PC-9 (cell line): ENCODE results near the gene CXCL17.
"Not testable (repeated sequence)": the region's sequence is repeated elsewhere in the genome, so short reads cannot be mapped to it uniquely, and the experiment has no call there.

Experiments
- EZH2 ChIP-seq: fragments of 200-600 bp; sonication (generic); IDR thresholded peaks from 2 replicates; pipeline ENCODE4 v1.8.0; 2017; ENCODE audit warnings: antibody characterized with exemption, low read depth
- TF ChIP-seq, protein P1 (sequence below): fragments of 200-600 bp; sonication (generic); conservative IDR thresholded peaks from 2 replicates; pipeline ENCODE4 v1.6.1; 2017; ENCODE audit warnings: mixed run types, antibody characterized with exemption, mild to moderate bottlenecking, moderate library complexity

DNA sequence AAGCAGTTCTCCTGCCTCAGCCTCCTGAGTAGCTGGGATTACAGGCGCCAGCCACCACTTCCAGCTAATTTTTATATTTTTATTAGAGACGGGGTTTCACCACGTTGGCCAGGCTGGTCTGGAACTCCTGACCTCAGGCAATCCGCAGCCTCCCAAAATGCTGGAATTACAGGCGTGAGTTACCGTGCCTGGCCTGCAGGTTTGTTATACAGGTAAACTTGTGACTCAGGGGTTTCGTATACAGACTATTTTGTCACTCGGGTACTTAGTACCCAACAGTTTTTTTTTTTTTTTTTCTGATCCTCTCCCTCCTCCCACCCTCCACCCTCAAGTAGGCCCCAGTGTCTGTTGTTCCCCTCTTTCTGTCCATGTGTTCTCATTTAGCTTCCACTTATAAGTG, 18.5 kb upstream of the CXCL17 start:
- TF ChIP-seq, protein P1, sequence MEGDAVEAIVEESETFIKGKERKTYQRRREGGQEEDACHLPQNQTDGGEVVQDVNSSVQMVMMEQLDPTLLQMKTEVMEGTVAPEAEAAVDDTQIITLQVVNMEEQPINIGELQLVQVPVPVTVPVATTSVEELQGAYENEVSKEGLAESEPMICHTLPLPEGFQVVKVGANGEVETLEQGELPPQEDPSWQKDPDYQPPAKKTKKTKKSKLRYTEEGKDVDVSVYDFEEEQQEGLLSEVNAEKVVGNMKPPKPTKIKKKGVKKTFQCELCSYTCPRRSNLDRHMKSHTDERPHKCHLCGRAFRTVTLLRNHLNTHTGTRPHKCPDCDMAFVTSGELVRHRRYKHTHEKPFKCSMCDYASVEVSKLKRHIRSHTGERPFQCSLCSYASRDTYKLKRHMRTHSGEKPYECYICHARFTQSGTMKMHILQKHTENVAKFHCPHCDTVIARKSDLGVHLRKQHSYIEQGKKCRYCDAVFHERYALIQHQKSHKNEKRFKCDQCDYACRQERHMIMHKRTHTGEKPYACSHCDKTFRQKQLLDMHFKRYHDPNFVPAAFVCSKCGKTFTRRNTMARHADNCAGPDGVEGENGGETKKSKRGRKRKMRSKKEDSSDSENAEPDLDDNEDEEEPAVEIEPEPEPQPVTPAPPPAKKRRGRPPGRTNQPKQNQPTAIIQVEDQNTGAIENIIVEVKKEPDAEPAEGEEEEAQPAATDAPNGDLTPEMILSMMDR = not testable (repeated sequence)
- TF ChIP-seq EZH2 = not testable (repeated sequence)
